HepG2 (cell line): ENCODE data around the gene HID1. TPM values are rescaled to one million over a fixed set of nuclear protein-coding genes. Genes with fewer than 3 reads are reported as not detected.

Experiments
- ATAC-seq: fragments of 200-7000 bp; cut with Tn5 transposase; 3 replicates; pipeline ENCODE4 v1.9.1; 2020; ENCODE audit warnings: mild to moderate bottlenecking, moderate library complexity
- BruUV-seq: library from RNA; stranded (reverse); fragments of 400-500 nt; replicated peaks from 2 replicates; lab custom pipeline; 2021; lab: Mats Ljungman, UMichigan
- CTCF ChIA-PET: fragments of 300-600 bp; formaldehyde crosslinking; extraction: SDS; loops from one replicate; lab custom pipeline; 2021; ENCODE audit warnings: low total read pairs, inconsistent platforms, low intra/inter-chr PET ratio; lab: Yijun Ruan, JAX
- POLR2A ChIA-PET: fragments of 350-600 bp; sonication (Branson Sonifier 250); formaldehyde crosslinking; loops from one replicate; lab custom pipeline; 2020; ENCODE audit warnings: antibody characterized with exemption, inconsistent platforms; lab: Yijun Ruan, JAX
- DNase-seq: peaks from one replicate; pipeline ENCODE4 v3.0.0-alpha.2; 2015; ENCODE audit warnings: low spot score
- FAIRE-seq: peaks from 3 replicates; lab custom pipeline; 2011; peaks lifted over from hg19 to GRCh38; lab: Jason Lieb, UNC
- H2AFZ ChIP-seq: one replicate; pipeline ENCODE4 v1.6.1; 2011; ENCODE audit warnings: low read length, inconsistent platforms
- H3K27ac ChIP-seq: fragments of 300-600 bp; 3 replicates; pipeline ENCODE4 v1.8.0; 2011; ENCODE audit warnings: mixed run types, mild to moderate bottlenecking, mixed read lengths, low read length, inconsistent platforms; ENCODE audit not compliant: insufficient read depth; ENCODE audit errors: extremely low read length
- H3K27me3 ChIP-seq, 2 experiments: fragments of 200-600 bp in 1 of 2; 2 replicates in 1 of 2; 3 replicates in 1 of 2; pipeline versions ENCODE4 v1.6.0 to v1.8.0; 2011; ENCODE audit warnings: low read length in 2 of 2, mild to moderate bottlenecking in 2 of 2, moderate library complexity in 2 of 2, inconsistent platforms in 1 of 2; ENCODE audit not compliant: insufficient read depth in 2 of 2, control insufficient read depth in 1 of 2
- H3K36me3 ChIP-seq, 2 experiments: fragments of 200-600 bp in 1 of 2; replicated peaks in 1 of 2; 2 replicates in 1 of 2; 3 replicates in 1 of 2; pipeline versions ENCODE4 v1.5.1 to v1.8.0; 2011; ENCODE audit warnings: low read length in 2 of 2, inconsistent platforms in 1 of 2; ENCODE audit not compliant: insufficient read depth in 2 of 2, control insufficient read depth in 1 of 2
- H3K4me1 ChIP-seq: 2 replicates; pipeline ENCODE4 v1.5.1; 2012; ENCODE audit warnings: low read length, inconsistent platforms; ENCODE audit not compliant: insufficient read depth
- H3K4me2 ChIP-seq: 2 replicates; pipeline ENCODE4 v1.6.0; 2011; ENCODE audit warnings: low read depth, low read length, inconsistent platforms
- H3K4me3 ChIP-seq, 3 experiments: fragments of 200-600 bp in 1 of 3; sonication (generic), shearing (Covaris generic) in 1 of 3; replicated peaks in 1 of 3; 2 replicates each; pipeline ENCODE4 v1.5.1; 2011 to 2016; ENCODE audit warnings: low read length in 3 of 3, inconsistent platforms in 2 of 3, low read depth in 2 of 3, mild to moderate bottlenecking in 2 of 3, control low read depth in 1 of 3, mixed read lengths in 1 of 3; ENCODE audit not compliant: insufficient read depth in 1 of 3
- H3K79me2 ChIP-seq: one replicate; pipeline ENCODE4 v1.6.1; 2011; ENCODE audit warnings: low read length, inconsistent platforms; ENCODE audit not compliant: insufficient read depth
- H3K9ac ChIP-seq: 2 replicates; pipeline ENCODE4 v1.6.0; 2011; ENCODE audit warnings: mild to moderate bottlenecking, low read depth, low read length, inconsistent platforms; ENCODE audit not compliant: insufficient read depth
- H3K9me3 ChIP-seq: 2 replicates; pipeline ENCODE4 v1.5.1; 2012; ENCODE audit warnings: mild to moderate bottlenecking, low read length
- H4K20me1 ChIP-seq: 2 replicates; pipeline ENCODE4 v1.6.0; 2011; ENCODE audit warnings: inconsistent platforms, mild to moderate bottlenecking, low read length, moderate library complexity; ENCODE audit not compliant: insufficient read depth
- ARNT ChIP-seq: fragments of 450-650 bp; IDR thresholded peaks from 2 replicates; pipeline ENCODE4 v1.6.1; 2017
- ARNT2 ChIP-seq: sonication (generic); formaldehyde crosslinking; IDR thresholded peaks from 2 replicates; pipeline ENCODE4 v1.8.0; 2022; ENCODE audit warnings: mild to moderate bottlenecking, low read depth, missing genetic modification reagents, moderate library complexity
- ATF7-NPFF ChIP-seq: sonication (generic); formaldehyde crosslinking; IDR thresholded peaks from 2 replicates; pipeline ENCODE4 v1.8.1; 2023; ENCODE audit warnings: mild to moderate bottlenecking, low read depth, missing genetic modification reagents, moderate library complexity
- CC2D1A ChIP-seq: sonication (generic); formaldehyde crosslinking; IDR thresholded peaks from 2 replicates; pipeline ENCODE4 v1.8.1; 2023; ENCODE audit warnings: mild to moderate bottlenecking, missing genetic modification reagents
- CREB1 ChIP-seq, 2 experiments: fragments of 450-650 bp in 1 of 2; IDR thresholded peaks; 2 replicates each; pipeline ENCODE4 v1.6.1; 2016 to 2017; ENCODE audit warnings: control low read depth in 1 of 2, mild to moderate bottlenecking in 1 of 2, missing compliant biosample characterization in 1 of 2, missing genetic modification characterization in 1 of 2
- E2F1 ChIP-seq: sonication (generic); formaldehyde crosslinking; IDR thresholded peaks from 2 replicates; pipeline ENCODE4 v1.5.0; 2020; ENCODE audit warnings: missing genetic modification reagents
- FOSL1 ChIP-seq: sonication (generic); formaldehyde crosslinking; IDR thresholded peaks from 2 replicates; pipeline ENCODE4 v1.9.0; 2021; ENCODE audit warnings: missing genetic modification reagents, borderline replicate concordance
- HNRNPK ChIP-seq: fragments of 200-400 bp; formaldehyde crosslinking; IDR thresholded peaks from 2 replicates; pipeline ENCODE4 v1.6.1; 2018; ENCODE audit warnings: low read length, low read depth, moderate library complexity, mild to moderate bottlenecking; ENCODE audit not compliant: poor library complexity, severe bottlenecking
- NCOR1 ChIP-seq: fragments of 200-600 bp; sonication (generic); IDR thresholded peaks from 2 replicates; pipeline ENCODE4 v1.7.0; 2017; ENCODE audit warnings: antibody characterized with exemption, low read length, borderline replicate concordance
- PHF8 ChIP-seq: sonication (generic); formaldehyde crosslinking; IDR thresholded peaks from 2 replicates; pipeline ENCODE4 v1.5.0; 2020; ENCODE audit warnings: missing genetic modification reagents
- RXRB ChIP-seq: IDR thresholded peaks from 2 replicates; pipeline ENCODE4 v1.6.1; 2016; ENCODE audit warnings: borderline replicate concordance, missing genetic modification reagents, missing compliant biosample characterization
- SOX6 ChIP-seq, 2 experiments: fragments of 450-650 bp in 1 of 2; sonication (generic) in 1 of 2; formaldehyde crosslinking in 1 of 2; IDR thresholded peaks; 2 replicates each; pipeline versions ENCODE4 v1.4.0 to v1.6.1; 2017 to 2020; ENCODE audit warnings: antibody characterized with exemption in 1 of 2, mild to moderate bottlenecking in 1 of 2, missing genetic modification reagents in 1 of 2
- TAF15 ChIP-seq: fragments of 200-400 bp; formaldehyde crosslinking; IDR thresholded peaks from one replicate; pipeline ENCODE4 v1.6.1; 2018; ENCODE audit warnings: mild to moderate bottlenecking, low read depth, low read length; ENCODE audit not compliant: poor library complexity, severe bottlenecking
- ZBTB1 ChIP-seq: sonication (generic); formaldehyde crosslinking; IDR thresholded peaks from 2 replicates; pipeline ENCODE4 v1.4.0; 2020; ENCODE audit warnings: missing genetic modification reagents, borderline replicate concordance
- ZBTB34 ChIP-seq: sonication (generic); formaldehyde crosslinking; IDR thresholded peaks from 2 replicates; pipeline ENCODE4 v1.8.0; 2022; ENCODE audit warnings: mild to moderate bottlenecking, missing genetic modification reagents
- ZNF24 ChIP-seq: fragments of 450-650 bp; IDR thresholded peaks from 2 replicates; pipeline ENCODE4 v1.6.1; 2017; ENCODE audit warnings: antibody characterized with exemption, mild to moderate bottlenecking
- ZNF546 ChIP-seq: sonication (generic); formaldehyde crosslinking; conservative IDR thresholded peaks from 2 replicates; pipeline ENCODE4 v1.8.1; 2023; ENCODE audit warnings: mild to moderate bottlenecking, missing genetic modification reagents
- ZNF639 ChIP-seq: conservative IDR thresholded peaks from 2 replicates; pipeline ENCODE4 v1.6.1; 2018; ENCODE audit warnings: missing genetic modification reagents
- WGBS: methylation state at CpG from one replicate; pipeline ENCODE4 v1.1.6; 2017; ENCODE audit warnings: low lambda C conversion rate; 5-methylcytosine and 5-hydroxymethylcytosine counted together
- in situ Hi-C: cut with HindIII; loops from 2 replicates; pipeline ENCODE4 v1.10.0; 2017; ENCODE audit warnings: low pct_unique_long_range_greater_than_20kb; ENCODE audit not compliant: extremely low pct_ligation_motif_present
- intact Hi-C: fragments of 100-400 bp; cut with micrococcal nuclease; formaldehyde crosslinking; loops from one replicate; pipeline ENCODE4 v1.10.0; 2022; ENCODE audit not compliant: unreplicated experiment
- polyA plus RNA-seq, 8 experiments: library from polyadenylated mRNA; depleted of rRNA in 3 of 8; stranded (reverse) in 7 of 8; unstranded in 1 of 8; fragments of >200 nt; fragmentation: Illumina TruSeq in 4 of 8; extraction: Trizol in 4 of 8; gene quantifications; 2 replicates each; pipeline versions ENCODE4 v1.2.1 to v1.2.3, GENCODE V29; 2011 to 2016; ENCODE audit warnings: low read depth in 4 of 8, missing spikeins in 1 of 8, mixed read lengths in 1 of 8; ENCODE audit not compliant: insufficient read depth in 1 of 8
- total RNA-seq, 5 experiments: library from RNA; depleted of rRNA; stranded (reverse); fragments of >200 nt; fragmentation: Illumina TruSeq; extraction: Trizol; gene quantifications; 2 replicates each; pipeline ENCODE4 v1.2.3, GENCODE V29; 2016; ENCODE audit warnings: low read depth in 1 of 5

Gene HID1
- total and polyA plus RNA-seq, 2 of the 13 experiments (the other 11 are each of a cell fraction or from before 2014, with no cell fraction given), result 2.1 to 10.6 TPM

GRCh38 chr17:74939534-74939933, 33.0 kb downstream of the HID1 start (continued):
- TF ChIP-seq SOX6 (IDR thresholded peaks at IDR 0.05) (no peak), SOX6 (CRISPR knock-in tag; IDR thresholded peaks at IDR 0.05) (no peak), PHF8 (no peak), E2F1 (no peak), CREB1 (IDR thresholded peaks at IDR 0.05) (no peak), CREB1 (CRISPR knock-in tag; IDR thresholded peaks at IDR 0.05) (no peak), ZBTB1 (CRISPR knock-in tag) (no peak), ZNF546 (CRISPR knock-in tag) (no peak), ZNF24 (no peak)

- no peak overlapping the region for H2AFZ ChIP-seq
- no peak overlapping the region for H3K27ac ChIP-seq
- FAIRE-seq (no peak), ATAC-seq (no peak), DNase-seq (no peak)
- BruUV-seq, result no TSS peak
- intact Hi-C loops (no loop called here), in situ Hi-C loops (no loop called here)
- H3K27me3 ChIP-seq, result peaks cover 25 to 90% of the 10 kb centered on the region in 2 experiments
- H3K9me3 ChIP-seq, result no peaks in the 10 kb centered on the region
- H3K79me2 ChIP-seq, result no peaks in the 10 kb centered on the region
- no peak overlapping the region for H3K4me2 ChIP-seq
- H3K36me3 ChIP-seq, result no peaks in the 10 kb centered on the region
- CTCF ChIA-PET, result no interaction called here
- no peaks in the 10 kb centered on the region for H4K20me1 ChIP-seq
- POLR2A ChIA-PET, result no interaction called here
- no peak overlapping the region for H3K4me3 ChIP-seq
- 28% methylated on average over 8 of the region's 8 CpGs for WGBS
- H3K9ac ChIP-seq, result no peak overlapping the region
- H3K4me1 ChIP-seq, result no peaks in the 10 kb centered on the region
- TF ChIP-seq TAF15, result no peak
- no peak for TF ChIP-seq HNRNPK
- no peak for TF ChIP-seq NCOR1
- TF ChIP-seq RXRB (CRISPR knock-in tag), result no peak
- TF ChIP-seq CC2D1A (CRISPR knock-in tag), result no peak
- no peak for TF ChIP-seq ATF7-NPFF
- TF ChIP-seq ARNT, result no peak
- TF ChIP-seq ZNF639 (CRISPR knock-in tag), result no peak
- TF ChIP-seq ZBTB34, result no peak
- no peak for TF ChIP-seq ARNT2 (CRISPR knock-in tag)
- TF ChIP-seq FOSL1 (CRISPR knock-in tag), result no peak
Observed at GRCh38 chr17:74938194-74938950, 34.2 kb downstream of the HID1 start.
